ENCODE data around the gene PCDHGA10.

The PCDHGA10 gene

DNA sequence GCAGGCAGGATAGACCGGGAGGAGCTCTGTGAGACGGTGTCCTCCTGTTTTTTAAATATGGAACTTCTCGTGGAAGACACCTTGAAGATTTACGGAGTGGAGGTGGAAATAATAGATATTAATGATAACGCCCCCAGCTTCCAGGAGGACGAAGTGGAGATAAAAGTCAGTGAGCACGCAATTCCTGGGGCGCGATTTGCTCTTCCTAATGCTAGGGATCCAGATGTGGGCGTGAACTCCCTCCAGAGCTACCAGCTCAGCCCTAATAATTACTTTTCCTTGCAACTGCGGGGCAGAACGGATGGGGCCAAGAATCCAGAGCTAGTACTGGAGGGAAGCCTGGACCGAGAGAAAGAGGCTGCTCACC is 8.7 kb downstream of the PCDHGA10 start:
- no peaks in the 10 kb centered on the region for H3K9me3 ChIP-seq (ENCODE audit: insufficient read depth, low read length)
- peak overlapping the region; percentile 95 for H2AFZ ChIP-seq (ENCODE audit: low read depth, low read length)
- peak overlapping the region; percentile 89 for H3K4me2 ChIP-seq (ENCODE audit: low read length)
- no peaks in the 10 kb centered on the region for H4K20me1 ChIP-seq (ENCODE audit: insufficient read depth, low read length)
- H3K4me1 ChIP-seq (ENCODE audit: low read length), result no peaks in the 10 kb centered on the region
- H3K4me3 ChIP-seq (ENCODE audit: low read length), result peak overlapping the region; percentile 93
- no peaks in the 10 kb centered on the region for H3K36me3 ChIP-seq (replicated peaks; ENCODE audit: low read depth, low read length)
- peak overlapping the region; percentile 61 for H3K9ac ChIP-seq (ENCODE audit: low read length)
- no peak for TF ChIP-seq EZH2phosphoT487 (IDR thresholded peaks at IDR 0.05; ENCODE audit: low read depth)
- TF ChIP-seq, protein P1, sequence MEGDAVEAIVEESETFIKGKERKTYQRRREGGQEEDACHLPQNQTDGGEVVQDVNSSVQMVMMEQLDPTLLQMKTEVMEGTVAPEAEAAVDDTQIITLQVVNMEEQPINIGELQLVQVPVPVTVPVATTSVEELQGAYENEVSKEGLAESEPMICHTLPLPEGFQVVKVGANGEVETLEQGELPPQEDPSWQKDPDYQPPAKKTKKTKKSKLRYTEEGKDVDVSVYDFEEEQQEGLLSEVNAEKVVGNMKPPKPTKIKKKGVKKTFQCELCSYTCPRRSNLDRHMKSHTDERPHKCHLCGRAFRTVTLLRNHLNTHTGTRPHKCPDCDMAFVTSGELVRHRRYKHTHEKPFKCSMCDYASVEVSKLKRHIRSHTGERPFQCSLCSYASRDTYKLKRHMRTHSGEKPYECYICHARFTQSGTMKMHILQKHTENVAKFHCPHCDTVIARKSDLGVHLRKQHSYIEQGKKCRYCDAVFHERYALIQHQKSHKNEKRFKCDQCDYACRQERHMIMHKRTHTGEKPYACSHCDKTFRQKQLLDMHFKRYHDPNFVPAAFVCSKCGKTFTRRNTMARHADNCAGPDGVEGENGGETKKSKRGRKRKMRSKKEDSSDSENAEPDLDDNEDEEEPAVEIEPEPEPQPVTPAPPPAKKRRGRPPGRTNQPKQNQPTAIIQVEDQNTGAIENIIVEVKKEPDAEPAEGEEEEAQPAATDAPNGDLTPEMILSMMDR (IDR thresholded peaks at IDR 0.05; ENCODE audit: low read depth, low read length), result no peak
- H3K79me2 ChIP-seq (ENCODE audit: low read length), result no peaks in the 10 kb centered on the region
- no peak overlapping the region for H3K27ac ChIP-seq (ENCODE audit: low read length)
- H3K27me3 ChIP-seq (ENCODE audit: low read depth, low read length), result no peaks in the 10 kb centered on the region

- Histone ChIP-seq H3K9ac (ENCODE audit: low read length) (no peak overlapping the region), H3K4me2 (ENCODE audit: low read length) (no peak overlapping the region)
- TF ChIP-seq, protein P1 (IDR thresholded peaks at IDR 0.05; ENCODE audit: low read depth, low read length), result no peak
- TF ChIP-seq EZH2phosphoT487 (IDR thresholded peaks at IDR 0.05; ENCODE audit: low read depth), result no peak
Observed at GRCh38 chr5:141422742-141423291, 10.0 kb downstream of the PCDHGA10 start.

GRCh38 chr5:141427783-141428426 is 15.1 kb downstream of the PCDHGA10 start:
- no peaks in the 10 kb centered on the region for H3K79me2 ChIP-seq (ENCODE audit: low read length)
- no peak overlapping the region for H3K4me3 ChIP-seq (ENCODE audit: low read length)
- no peaks in the 10 kb centered on the region for H4K20me1 ChIP-seq (ENCODE audit: insufficient read depth, low read length)
- H3K9ac ChIP-seq (ENCODE audit: low read length), result no peak overlapping the region
- TF ChIP-seq EZH2phosphoT487 (IDR thresholded peaks at IDR 0.05; ENCODE audit: low read depth), result no peak
- TF ChIP-seq, protein P1 (IDR thresholded peaks at IDR 0.05; ENCODE audit: low read depth, low read length), result no peak
- no peaks in the 10 kb centered on the region for H3K36me3 ChIP-seq (replicated peaks; ENCODE audit: low read depth, low read length)
- no peaks in the 10 kb centered on the region for H3K4me1 ChIP-seq (ENCODE audit: low read length)
- H2AFZ ChIP-seq (ENCODE audit: low read depth, low read length), result no peak overlapping the region
- no peaks in the 10 kb centered on the region for H3K9me3 ChIP-seq (ENCODE audit: insufficient read depth, low read length)
- no peaks in the 10 kb centered on the region for H3K27me3 ChIP-seq (ENCODE audit: low read depth, low read length)
- no peak overlapping the region for H3K27ac ChIP-seq (ENCODE audit: low read length)
- no peak overlapping the region for H3K4me2 ChIP-seq (ENCODE audit: low read length)

More at GRCh38 chr5:141422742-141423291, 10.0 kb downstream of the PCDHGA10 start:
- H2AFZ ChIP-seq (ENCODE audit: low read depth, low read length), result no peak overlapping the region
- no peaks in the 10 kb centered on the region for H3K4me1 ChIP-seq (ENCODE audit: low read length)
- no peaks in the 10 kb centered on the region for H3K9me3 ChIP-seq (ENCODE audit: insufficient read depth, low read length)
- H4K20me1 ChIP-seq (ENCODE audit: insufficient read depth, low read length), result no peaks in the 10 kb centered on the region
- no peak overlapping the region for H3K4me3 ChIP-seq (ENCODE audit: low read length)
- H3K79me2 ChIP-seq (ENCODE audit: low read length), result no peaks in the 10 kb centered on the region
- H3K36me3 ChIP-seq (replicated peaks; ENCODE audit: low read depth, low read length), result no peaks in the 10 kb centered on the region
- no peak overlapping the region for H3K27ac ChIP-seq (ENCODE audit: low read length)
- H3K27me3 ChIP-seq (ENCODE audit: low read depth, low read length), result no peaks in the 10 kb centered on the region

DNA sequence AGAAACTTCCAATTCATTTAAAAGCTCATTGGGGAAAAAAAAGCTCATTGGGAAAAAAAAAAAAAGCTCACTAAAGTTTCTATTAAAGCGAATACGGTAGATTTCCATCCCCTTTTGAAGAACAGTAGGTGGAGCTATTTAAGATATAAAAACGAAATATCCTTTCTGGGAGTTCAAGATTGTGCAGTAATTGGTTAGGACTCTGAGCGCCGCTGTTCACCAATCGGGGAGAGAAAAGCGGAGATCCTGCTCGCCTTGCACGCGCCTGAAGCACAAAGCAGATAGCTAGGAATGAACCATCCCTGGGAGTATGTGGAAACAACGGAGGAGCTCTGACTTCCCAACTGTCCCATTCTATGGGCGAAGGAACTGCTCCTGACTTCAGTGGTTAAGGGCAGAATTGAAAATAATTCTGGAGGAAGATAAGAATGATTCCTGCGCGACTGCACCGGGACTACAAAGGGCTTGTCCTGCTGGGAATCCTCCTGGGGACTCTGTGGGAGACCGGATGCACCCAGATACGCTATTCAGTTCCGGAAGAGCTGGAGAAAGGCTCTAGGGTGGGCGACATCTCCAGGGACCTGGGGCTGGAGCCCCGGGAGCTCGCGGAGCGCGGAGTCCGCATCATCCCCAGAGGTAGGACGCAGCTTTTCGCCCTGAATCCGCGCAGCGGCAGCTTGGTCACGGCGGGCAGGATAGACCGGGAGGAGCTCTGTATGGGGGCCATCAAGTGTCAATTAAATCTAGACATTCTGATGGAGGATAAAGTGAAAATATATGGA is 17.7 kb downstream of the PCDHGA10 start, which contains the start of gene PCDHGA12:
PCDHGA12 (plus strand) TSS at position 176 of the 782 bp plus-strand sequence; CDS start at position 429, 253 bp downstream.
- Histone ChIP-seq H3K27me3 (ENCODE audit: low read depth, low read length) (no peaks in the 10 kb centered on the region), H3K4me1 (ENCODE audit: low read length) (no peaks in the 10 kb centered on the region), H3K36me3 (replicated peaks; ENCODE audit: low read depth, low read length) (no peaks in the 10 kb centered on the region), H3K79me2 (ENCODE audit: low read length) (no peaks in the 10 kb centered on the region), H3K9ac (ENCODE audit: low read length) (no peak within 1 kb of the TSS), H2AFZ (ENCODE audit: low read depth, low read length) (no peak within 1 kb of the TSS), H3K4me2 (ENCODE audit: low read length) (no peak within 1 kb of the TSS), H3K27ac (ENCODE audit: low read length) (no peak within 1 kb of the TSS), H4K20me1 (ENCODE audit: insufficient read depth, low read length) (no peaks in the 10 kb centered on the region), H3K4me3 (ENCODE audit: low read length) (no peak within 1 kb of the TSS), H3K9me3 (ENCODE audit: insufficient read depth, low read length) (no peaks in the 10 kb centered on the region)
- TF ChIP-seq, protein P1 (IDR thresholded peaks at IDR 0.05; ENCODE audit: low read depth, low read length), result no peak
- no peak for TF ChIP-seq EZH2phosphoT487 (IDR thresholded peaks at IDR 0.05; ENCODE audit: low read depth)
